ENCODE results near the gene FUBP1. TPM values are rescaled to one million over a fixed set of nuclear protein-coding genes. Genes with fewer than 3 reads are reported as not detected.

FUBP1 gene
- total and polyA plus RNA-seq, 2 donors (not counting 3 experiments of a cell fraction or from before 2014, with no cell fraction given), result 112 to 166 TPM

- Histone ChIP-seq H3K4me3 (replicated peaks in 1 of 3; ENCODE audit: insufficient read depth in 1 of 3, low read depth in 1 of 3, low read length in 3 of 3) (no peak overlapping the region), H4K20me1 (replicated peaks; ENCODE audit: control insufficient read depth, extremely low read depth, insufficient read depth, low read length) (peaks cover 5% of the 10 kb centered on the region), H3K27me3 (ENCODE audit: control insufficient read depth in 2 of 2, insufficient read depth in 2 of 2, low read length in 2 of 2) (no peaks in the 10 kb centered on the region), H3K4me1 (ENCODE audit: control insufficient read depth, extremely low read depth, insufficient read depth, low read length) (no peaks in the 10 kb centered on the region), H3K9ac (replicated peaks; ENCODE audit: extremely low read depth, insufficient read depth, low read length) (no peak overlapping the region), H3K9me1 (replicated peaks; ENCODE audit: control insufficient read depth, extremely low read depth, insufficient read depth, low read length) (no peaks in the 10 kb centered on the region), H3K4me2 (ENCODE audit: insufficient read depth, low read length) (no peak overlapping the region), H3K36me3 (ENCODE audit: control insufficient read depth in 2 of 2, extremely low read depth in 1 of 2, insufficient read depth in 2 of 2, low read length in 2 of 2) (peaks cover 27 to 66% of the 10 kb centered on the region in 2 experiments), H3K9me3 (replicated peaks; ENCODE audit: control insufficient read depth, insufficient read depth, low read length) (no peaks in the 10 kb centered on the region), H3K79me2 (ENCODE audit: control insufficient read depth, insufficient read depth, low read length) (peaks cover 82% of the 10 kb centered on the region), H3K27ac (ENCODE audit: insufficient read depth, low read depth, low read length) (no peak overlapping the region), H2AFZ (ENCODE audit: low read depth, low read length) (no peak overlapping the region)
- DNase-seq (ENCODE audit: low read depth, low spot score), result no peak
- BruUV-seq (replicated peaks), result no TSS peak
- TF ChIP-seq FOS (IDR thresholded peaks at IDR 0.05; ENCODE audit: borderline replicate concordance, insufficient read depth, low read length) (no peak), JUN (IDR thresholded peaks at IDR 0.05; ENCODE audit: borderline replicate concordance, insufficient read depth, insufficient read length, low read depth) (no peak), GATA2 (IDR thresholded peaks at IDR 0.05; ENCODE audit: insufficient read depth, insufficient read length, low read depth, low read length) (no peak), EZH2 (IDR thresholded peaks at IDR 0.05; ENCODE audit: borderline replicate concordance, low read depth, low read length, severe bottlenecking) (no peak), CTCF (IDR thresholded peaks at IDR 0.05; ENCODE audit: extremely low read depth in 1 of 2, insufficient read depth in 1 of 2, low read depth in 1 of 2, low read length in 2 of 2) (no peak), POLR2A (IDR thresholded peaks at IDR 0.05; ENCODE audit: low read depth, low read length) (no peak), MYC (IDR thresholded peaks at IDR 0.05; ENCODE audit: low read depth, low read length) (no peak), POLR2AphosphoS5 (IDR thresholded peaks at IDR 0.05; ENCODE audit: insufficient read depth, low read depth, low read length) (no peak)
- TF ChIP-seq, protein P1, sequence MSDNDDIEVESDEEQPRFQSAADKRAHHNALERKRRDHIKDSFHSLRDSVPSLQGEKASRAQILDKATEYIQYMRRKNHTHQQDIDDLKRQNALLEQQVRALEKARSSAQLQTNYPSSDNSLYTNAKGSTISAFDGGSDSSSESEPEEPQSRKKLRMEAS (IDR thresholded peaks at IDR 0.05; ENCODE audit: insufficient read depth, insufficient read length), result no peak
- intact Hi-C loops (cut with micrococcal nuclease) (no loop called here), dilution Hi-C loops (cut with MboI; ENCODE audit: extremely low pct_ligation_motif_present, low sequenced_read_pairs) (no loop called here)
- ChIA-PET POLR2A (interaction anchor here (1.1 kb wide), 1 partner anchor 9 kb away, joined by 3 read pairs; no protein-coding TSS in a partner anchor), CTCF (interaction anchor here (1.5 to 3.7 kb wide), 3 partner anchors 9 to 148 kb away, joined by 5 to 26 read pairs (median 7); no protein-coding TSS in a partner anchor)
- no peak for FAIRE-seq
These were observed 12.6 kb downstream of the FUBP1 start for GRCh38 chr1:77966291-77966690.
